H1 (cell line): ENCODE measurements around the gene LBH. TPM values are rescaled to one million over a fixed set of nuclear protein-coding genes. Genes with fewer than 3 reads are reported as not detected.

Experiments
- CTCF ChIA-PET: fragments of 300-600 bp; sonication (Branson Sonifier 250); formaldehyde crosslinking; loops from one replicate; lab custom pipeline; 2021; ENCODE audit not compliant: partially characterized antibody; lab: Charles Lee
- POLR2A ChIA-PET: fragments of 300-600 bp; sonication (Branson Sonifier 250); formaldehyde crosslinking; loops from one replicate; lab custom pipeline; 2021; ENCODE audit warnings: inconsistent platforms; ENCODE audit not compliant: partially characterized antibody; lab: Charles Lee
- DNase-seq, 2 experiments: peaks; one replicate each; pipeline versions ENCODE4 v3.0.0 to v3.0.0-alpha.2; 2010 to 2022; ENCODE audit warnings: low spot score in 2 of 2, low read depth in 1 of 2, mixed read lengths in 1 of 2
- FAIRE-seq: peaks from 2 replicates; lab custom pipeline; 2011; peaks lifted over from hg19 to GRCh38; lab: Jason Lieb, UNC
- H2AFZ ChIP-seq: 2 replicates; pipeline ENCODE4 v1.8.1; 2012; ENCODE audit warnings: low read length, inconsistent platforms
- H2AK5ac ChIP-seq: 2 replicates; pipeline ENCODE4 v1.6.1; 2013; ENCODE audit warnings: low read depth, low read length
- H2BK120ac ChIP-seq: replicated peaks from 2 replicates; pipeline ENCODE3; 2013; ENCODE audit warnings: low read depth, low read length, inconsistent platforms
- H2BK12ac ChIP-seq: 2 replicates; pipeline ENCODE4 v1.6.1; 2013; ENCODE audit warnings: low read depth, low read length
- H2BK15ac ChIP-seq: 2 replicates; pipeline ENCODE4 v1.6.1; 2013; ENCODE audit warnings: low read length
- H2BK20ac ChIP-seq: 2 replicates; pipeline ENCODE4 v1.6.1; 2013; ENCODE audit warnings: low read length
- H2BK5ac ChIP-seq: 2 replicates; pipeline ENCODE4 v1.6.1; 2013; ENCODE audit warnings: low read depth, low read length
- H3K14ac ChIP-seq: 2 replicates; pipeline ENCODE4 v1.6.1; 2013; ENCODE audit warnings: inconsistent platforms; ENCODE audit not compliant: insufficient read length
- H3K18ac ChIP-seq: 2 replicates; pipeline ENCODE4 v1.6.1; 2013; ENCODE audit warnings: low read length; ENCODE audit errors: extremely low read depth
- H3K23ac ChIP-seq: 2 replicates; pipeline ENCODE4 v1.6.1; 2013; ENCODE audit warnings: inconsistent platforms; ENCODE audit not compliant: insufficient read length
- H3K23me2 ChIP-seq: 2 replicates; pipeline ENCODE4 v1.6.1; 2013; ENCODE audit warnings: low read depth, low read length
- H3K27ac ChIP-seq: 2 replicates; pipeline ENCODE4 v1.6.1; 2011; ENCODE audit warnings: low read depth, low read length, inconsistent platforms
- H3K27me3 ChIP-seq, 4 experiments: replicated peaks in 1 of 4; 1 replicate in 1 of 4; 2 replicates in 3 of 4; pipeline versions ENCODE4 v1.6.1 to v1.8.1; 2011 to 2013; ENCODE audit warnings: low read length in 3 of 4, mild to moderate bottlenecking in 3 of 4, inconsistent platforms in 2 of 4, mixed read lengths in 2 of 4, moderate library complexity in 1 of 4; ENCODE audit not compliant: control insufficient read depth in 3 of 4, insufficient read depth in 3 of 4; ENCODE audit errors: extremely low read depth in 1 of 4
- H3K36me3 ChIP-seq, 4 experiments: 2 replicates each; pipeline versions ENCODE4 v1.6.1 to v1.8.1; 2011 to 2013; ENCODE audit warnings: mild to moderate bottlenecking in 4 of 4, low read length in 3 of 4, moderate library complexity in 2 of 4, control low read depth in 1 of 4, inconsistent platforms in 1 of 4; ENCODE audit not compliant: insufficient read depth in 4 of 4, control insufficient read depth in 2 of 4
- H3K4ac ChIP-seq: replicated peaks from 2 replicates; pipeline ENCODE3; 2013; ENCODE audit warnings: low read length, low read depth, mixed read lengths, inconsistent platforms; ENCODE audit not compliant: insufficient read length
- H3K4me1 ChIP-seq, 4 experiments: replicated peaks in 1 of 4; 1 replicate in 1 of 4; 2 replicates in 3 of 4; pipeline versions ENCODE4 v1.6.1 to v1.8.1; 2011 to 2013; ENCODE audit warnings: low read length in 3 of 4, inconsistent platforms in 2 of 4, mixed read lengths in 1 of 4; ENCODE audit not compliant: insufficient read depth in 4 of 4, control insufficient read depth in 3 of 4
- H3K4me2 ChIP-seq, 2 experiments: 2 replicates each; pipeline versions ENCODE4 v1.6.1 to v1.8.1; 2011 to 2013; ENCODE audit warnings: low read depth in 2 of 2, low read length in 2 of 2, control low read depth in 1 of 2, inconsistent platforms in 1 of 2, mild to moderate bottlenecking in 1 of 2; ENCODE audit not compliant: insufficient read depth in 1 of 2
- H3K4me3 ChIP-seq, 4 experiments: fragments of 200-600, 300-600 bp in 1 of 4; sonication (generic), shearing (Covaris generic), sonication (Bioruptor Twin) in 1 of 4; 2 replicates each; pipeline versions ENCODE4 v1.5.1 to v1.8.1; 2011 to 2016; ENCODE audit warnings: low read length in 4 of 4, low read depth in 3 of 4, control low read depth in 2 of 4, inconsistent platforms in 2 of 4, mild to moderate bottlenecking in 2 of 4, mixed read lengths in 1 of 4, moderate library complexity in 1 of 4; ENCODE audit not compliant: insufficient read depth in 2 of 4; ENCODE audit errors: extremely low read depth in 1 of 4
- H3K56ac ChIP-seq: replicated peaks from 2 replicates; pipeline ENCODE3; 2013; ENCODE audit warnings: low read depth, mild to moderate bottlenecking, mixed read lengths, low read length, inconsistent platforms; ENCODE audit not compliant: insufficient read length
- H3K79me1 ChIP-seq: 2 replicates; pipeline ENCODE4 v1.6.1; 2013; ENCODE audit warnings: low read depth, low read length, control low read depth
- H3K79me2 ChIP-seq, 2 experiments: 2 replicates each; pipeline versions ENCODE4 v1.6.1 to v1.8.1; 2012 to 2013; ENCODE audit warnings: low read length in 2 of 2, mild to moderate bottlenecking in 2 of 2, inconsistent platforms in 1 of 2; ENCODE audit not compliant: insufficient read depth in 2 of 2, control insufficient read depth in 1 of 2
- H3K9ac ChIP-seq, 4 experiments: replicated peaks in 1 of 4; 1 replicate in 1 of 4; 2 replicates in 3 of 4; pipeline versions ENCODE4 v1.6.1 to v1.8.1; 2011 to 2013; ENCODE audit warnings: low read depth in 3 of 4, low read length in 3 of 4, control low read depth in 2 of 4, mild to moderate bottlenecking in 2 of 4, moderate library complexity in 2 of 4, inconsistent platforms in 1 of 4; ENCODE audit errors: extremely low read depth in 1 of 4
- H3K9me3 ChIP-seq, 2 experiments: 2 replicates each; pipeline versions ENCODE4 v1.6.1 to v1.8.1; 2012 to 2013; ENCODE audit warnings: mild to moderate bottlenecking in 2 of 2, moderate library complexity in 2 of 2, control low read depth in 1 of 2, inconsistent platforms in 1 of 2, low read depth in 1 of 2, low read length in 1 of 2, mixed read lengths in 1 of 2; ENCODE audit not compliant: insufficient read depth in 2 of 2
- H4K20me1 ChIP-seq, 2 experiments: replicated peaks in 1 of 2; 2 replicates each; pipeline versions ENCODE3 to v1.8.1; 2011 to 2013; ENCODE audit warnings: inconsistent platforms in 2 of 2, low read length in 2 of 2, mild to moderate bottlenecking in 1 of 2; ENCODE audit not compliant: insufficient read depth in 2 of 2, control insufficient read depth in 1 of 2
- H4K5ac ChIP-seq: 2 replicates; pipeline ENCODE4 v1.6.1; 2013; ENCODE audit warnings: low read length, low read depth, mixed read lengths, inconsistent platforms; ENCODE audit not compliant: insufficient read length
- H4K8ac ChIP-seq: 2 replicates; pipeline ENCODE4 v1.8.0; 2013; ENCODE audit warnings: mild to moderate bottlenecking, moderate library complexity, low read length, inconsistent platforms; ENCODE audit not compliant: insufficient read depth; ENCODE audit errors: extremely low read depth
- H4K91ac ChIP-seq: replicated peaks from 2 replicates; pipeline ENCODE3; 2013; ENCODE audit warnings: low read length, mixed read lengths, inconsistent platforms; ENCODE audit not compliant: insufficient read length
- CREB1 ChIP-seq: IDR thresholded peaks from 2 replicates; pipeline ENCODE4 v1.6.1; 2012; ENCODE audit warnings: inconsistent platforms
- E2F6 ChIP-seq: IDR thresholded peaks from 2 replicates; pipeline ENCODE4 v1.6.1; 2012; ENCODE audit warnings: inconsistent platforms
- JUN ChIP-seq: IDR thresholded peaks from 2 replicates; pipeline ENCODE4 v1.6.1; 2011; ENCODE audit warnings: low read depth, mild to moderate bottlenecking, improper control_type of control experiment, low read length
- KDM4A ChIP-seq: IDR thresholded peaks from one replicate; pipeline ENCODE4 v1.7.1; 2012; ENCODE audit warnings: low read depth, mild to moderate bottlenecking, moderate library complexity, low read length, inconsistent platforms; ENCODE audit not compliant: severe bottlenecking
- NRF1 ChIP-seq: IDR thresholded peaks from 2 replicates; pipeline ENCODE4 v1.6.1; 2011; ENCODE audit warnings: mild to moderate bottlenecking, low read depth, low read length, improper control_type of control experiment
- PHF8 ChIP-seq: fragments of 200-600 bp; sonication (generic); conservative IDR thresholded peaks from 2 replicates; pipeline ENCODE4 v1.7.1; 2012; ENCODE audit warnings: low read depth, mild to moderate bottlenecking, inconsistent platforms, low read length, moderate library complexity
- POLR2A ChIP-seq, 2 experiments: IDR thresholded peaks; 1 replicate in 1 of 2; 2 replicates in 1 of 2; pipeline ENCODE4 v1.6.1; 2011; ENCODE audit warnings: low read depth in 2 of 2, low read length in 2 of 2, mild to moderate bottlenecking in 2 of 2; ENCODE audit errors: control extremely low read depth in 1 of 2
- POLR2AphosphoS5 ChIP-seq: IDR thresholded peaks from 2 replicates; pipeline ENCODE4 v1.6.1; 2011; ENCODE audit warnings: low read depth, low read length
- RBBP5 ChIP-seq: IDR thresholded peaks from 2 replicates; pipeline ENCODE4 v1.7.1; 2012; ENCODE audit warnings: low read depth, mild to moderate bottlenecking, inconsistent platforms, low read length, moderate library complexity, borderline replicate concordance
- RFX5 ChIP-seq: IDR thresholded peaks from 2 replicates; pipeline ENCODE4 v1.6.1; 2011; ENCODE audit warnings: low read depth, low read length, improper control_type of control experiment, borderline replicate concordance
- SUZ12 ChIP-seq: fragments of 200-600 bp; sonication (generic); IDR thresholded peaks from 2 replicates; pipeline ENCODE4 v1.6.1; 2012; ENCODE audit warnings: mild to moderate bottlenecking, inconsistent platforms, low read length, moderate library complexity, mixed read lengths
- TAF1 ChIP-seq: IDR thresholded peaks from 2 replicates; pipeline ENCODE4 v1.6.1; 2011; ENCODE audit warnings: mild to moderate bottlenecking, low read depth, low read length
- WGBS, 2 experiments: shearing (Covaris generic) in 1 of 2; methylation state at CpG; one replicate each; pipeline versions ENCODE4 v1.1.6 to v1.1.7; 2013 to 2015; ENCODE audit warnings: low lambda C conversion rate in 2 of 2, mixed read lengths in 2 of 2, inconsistent platforms in 1 of 2, low coverage in 1 of 2, missing lambda C conversion rate in 1 of 2; ENCODE audit not compliant: insufficient replicate concordance in 2 of 2, insufficient coverage in 1 of 2, insufficient read length in 1 of 2; ENCODE audit errors: extremely low coverage in 1 of 2, missing lambda C conversion rate in 1 of 2; 5-methylcytosine and 5-hydroxymethylcytosine counted together
- polyA plus RNA-seq, 7 experiments: library from polyadenylated mRNA; depleted of rRNA in 3 of 7; stranded (reverse) in 5 of 7; unstranded in 2 of 7; fragments of >200 nt in 5 of 7; fragments of 200-250 nt in 2 of 7; gene quantifications; 1 replicate in 5 of 7; 2 replicates in 1 of 7; 4 replicates in 1 of 7; pipeline versions ENCODE4 v1.2.1 to v1.2.3, GENCODE V29; 2011 to 2013; ENCODE audit warnings: missing spikeins in 2 of 7, mixed read lengths in 2 of 7
- total RNA-seq: library from RNA; stranded (reverse); fragmentation: NEBNext Ultra II Directional; extraction: Animal tissue kit (Norgen Biotek cat#: 25700); gene quantifications from 2 replicates; pipeline ENCODE4 v1.2.1, GENCODE V29; 2021

The LBH gene
- total and polyA plus RNA-seq, 2 of the 8 experiments (the other 6 are each of a cell fraction or from before 2014, with no cell fraction given): 25.7 to 34.5 TPM

- Histone ChIP-seq H2BK5ac (no peak overlapping the region), H4K8ac (no peak overlapping the region), H2BK15ac (no peak overlapping the region), H3K27me3 (no peaks in the 10 kb centered on the region; a peak in 2 of 7 replicates), H3K79me2 (no peaks in the 10 kb centered on the region), H3K9me3 (no peaks in the 10 kb centered on the region), H3K18ac (no peak overlapping the region; the same call in 1 of the 2 replicates), H3K23ac (no peak overlapping the region), H3K4me3 (no peak overlapping the region), H3K56ac (no peak overlapping the region), H2BK20ac (no peak overlapping the region), H2AK5ac (no peak overlapping the region), H3K4ac (no peak overlapping the region), H3K9ac (no peak overlapping the region), H3K36me3 (no peaks in the 10 kb centered on the region), H3K23me2 (no peaks in the 10 kb centered on the region), H4K91ac (no peak overlapping the region), H3K27ac (no peak overlapping the region), H4K20me1 (no peaks in the 10 kb centered on the region), H3K14ac (no peak overlapping the region), H3K4me2 (no peak overlapping the region), H4K5ac (no peak overlapping the region), H3K79me1 (no peaks in the 10 kb centered on the region), H2BK12ac (no peak overlapping the region), H3K4me1 (peaks cover 0 to 2% (median 0%) of the 10 kb centered on the region in 4 experiments; a peak in 1 of 7 replicates), H2BK120ac (no peak overlapping the region), H2AFZ (no peak overlapping the region)
- ChIA-PET POLR2A (interaction anchor here (0.5 kb wide), 1 partner anchor 1550 kb away, joined by 3 read pairs; no protein-coding TSS in a partner anchor), CTCF (interaction anchor here (0.6 to 1.3 kb wide), 5 partner anchors 10 to 116 kb away, joined by 3 to 5 read pairs (median 3); no protein-coding TSS in a partner anchor)
- 87% methylated on average over 8 of the region's 8 CpGs; no CpG with 5 or more reads in 1 of the 2 experiments for WGBS, 2 experiments
- FAIRE-seq: no peak
- DNase-seq: no peak
- TF ChIP-seq E2F6 (no peak), TAF1 (no peak), POLR2A (IDR thresholded peaks at IDR 0.05; ENCODE audit: control extremely low read depth in 1 of 2, low read depth in 2 of 2, low read length in 2 of 2) (no peak), NRF1 (no peak), KDM4A (no peak), JUN (no peak), RFX5 (no peak), SUZ12 (no peak), RBBP5 (no peak), PHF8 (no peak), CREB1 (no peak), POLR2AphosphoS5 (no peak)
Observed at GRCh38 chr2:30280596-30281434, 49.5 kb downstream of the LBH start.
